WTC11 (cell line): ENCODE results near the gene ZMIZ1. TPM values are rescaled to one million over a fixed set of nuclear protein-coding genes. Genes with fewer than 3 reads are reported as not detected.

Experiments
- ATAC-seq: fragments of 200-7000 bp; cut with Tn5 transposase; 2 replicates; pipeline ENCODE4 v1.10.0; 2021; ENCODE audit warnings: mild to moderate bottlenecking, moderate library complexity
- CTCF ChIA-PET: fragments of 300-600 bp; sonication (Branson Sonifier 250); formaldehyde crosslinking; loops from one replicate; lab custom pipeline; 2021; ENCODE audit warnings: antibody characterized with exemption; lab: Charles Lee
- POLR2A ChIA-PET: fragments of 350-600 bp; sonication (Branson Sonifier 250); formaldehyde crosslinking; loops from one replicate; lab custom pipeline; 2021; ENCODE audit warnings: antibody characterized with exemption; lab: Charles Lee
- DNase-seq: peaks from one replicate; pipeline ENCODE4 v3.0.0; 2021; ENCODE audit warnings: low spot score
- H3K27ac Mint-ChIP-seq: 2 replicates; pipeline ENCODE4 v1.8.0; 2021; ENCODE audit warnings: mixed read lengths
- H3K27me3 Mint-ChIP-seq: 2 replicates; pipeline ENCODE4 v1.8.0; 2021; ENCODE audit warnings: low read depth, mild to moderate bottlenecking, moderate library complexity, mixed read lengths
- H3K36me3 Mint-ChIP-seq: 2 replicates; pipeline ENCODE4 v1.8.0; 2021; ENCODE audit warnings: mixed read lengths
- H3K4me1 Mint-ChIP-seq: 2 replicates; pipeline ENCODE4 v1.8.0; 2022; ENCODE audit warnings: mixed read lengths
- H3K4me3 Mint-ChIP-seq: 2 replicates; pipeline ENCODE4 v1.8.0; 2021; ENCODE audit warnings: mild to moderate bottlenecking, moderate library complexity, mixed read lengths
- H3K9me3 Mint-ChIP-seq: 2 replicates; pipeline ENCODE4 v1.8.0; 2021; ENCODE audit warnings: mixed read lengths
- AFF4 ChIP-seq: sonication (generic); formaldehyde crosslinking; IDR thresholded peaks from 2 replicates; pipeline ENCODE4 v1.8.1; 2023; ENCODE audit warnings: mild to moderate bottlenecking, missing genetic modification reagents, borderline replicate concordance
- AR ChIP-seq: fragments of 250-450 bp; sonication (Bioruptor Pico); IDR thresholded peaks from 2 replicates; pipeline ENCODE4 v1.9.0; 2021; ENCODE audit warnings: mild to moderate bottlenecking
- CDX4 ChIP-seq: fragments of 250-450 bp; sonication (Bioruptor Pico); IDR thresholded peaks from 2 replicates; pipeline ENCODE4 v1.9.0; 2021; ENCODE audit warnings: moderate library complexity, mild to moderate bottlenecking, inconsistent platforms, borderline replicate concordance
- CREM ChIP-seq: sonication (generic); formaldehyde crosslinking; IDR thresholded peaks from 2 replicates; pipeline ENCODE4 v1.8.1; 2022; ENCODE audit warnings: mild to moderate bottlenecking, missing genetic modification reagents, moderate library complexity
- ETV6 ChIP-seq: sonication (generic); formaldehyde crosslinking; IDR thresholded peaks from 2 replicates; pipeline ENCODE4 v1.8.1; 2022; ENCODE audit warnings: mild to moderate bottlenecking, missing genetic modification reagents
- GRHL2 ChIP-seq: fragments of 250-450 bp; sonication (Bioruptor Pico); IDR thresholded peaks from 2 replicates; pipeline ENCODE4 v1.8.0; 2022; ENCODE audit warnings: mild to moderate bottlenecking, moderate library complexity; ENCODE audit not compliant: insufficient replicate concordance, severe bottlenecking
- HMGA2 ChIP-seq: fragments of 250-450 bp; sonication (Bioruptor Pico); IDR thresholded peaks from 2 replicates; pipeline ENCODE4 v1.4.0; 2021; ENCODE audit warnings: mild to moderate bottlenecking, moderate library complexity
- KAT7 ChIP-seq: sonication (generic); formaldehyde crosslinking; IDR thresholded peaks from 2 replicates; pipeline ENCODE4 v1.8.1; 2023; ENCODE audit warnings: missing genetic modification reagents, mild to moderate bottlenecking, borderline replicate concordance
- NFATC4 ChIP-seq: fragments of 250-450 bp; sonication (Bioruptor Pico); IDR thresholded peaks from 2 replicates; pipeline ENCODE4 v1.9.0; 2021; ENCODE audit warnings: mild to moderate bottlenecking
- SOX15 ChIP-seq: fragments of 250-450 bp; sonication (Bioruptor Pico); IDR thresholded peaks from 2 replicates; pipeline ENCODE4 v1.9.0; 2021; ENCODE audit warnings: mild to moderate bottlenecking
- TEAD4 ChIP-seq: sonication (generic); formaldehyde crosslinking; IDR thresholded peaks from 2 replicates; pipeline ENCODE4 v1.8.0; 2022; ENCODE audit warnings: mild to moderate bottlenecking, missing genetic modification reagents
- TP53 ChIP-seq: sonication (generic); formaldehyde crosslinking; IDR thresholded peaks from 2 replicates; pipeline ENCODE4 v1.8.1; 2023; ENCODE audit warnings: mild to moderate bottlenecking, missing genetic modification reagents
- USF2 ChIP-seq: sonication (generic); formaldehyde crosslinking; IDR thresholded peaks from 2 replicates; pipeline ENCODE4 v1.8.1; 2023; ENCODE audit warnings: mild to moderate bottlenecking, missing genetic modification reagents, moderate library complexity
- ZNF396 ChIP-seq: fragments of 250-450 bp; sonication (Bioruptor Pico); IDR thresholded peaks from 2 replicates; pipeline ENCODE4 v1.8.0; 2021; ENCODE audit warnings: mild to moderate bottlenecking, moderate library complexity, borderline replicate concordance
- ZNF425 ChIP-seq: fragments of 250-450 bp; sonication (Bioruptor Pico); conservative IDR thresholded peaks from 2 replicates; pipeline ENCODE4 v1.9.0; 2021; ENCODE audit warnings: mild to moderate bottlenecking
- ZNF532 ChIP-seq: fragments of 250-450 bp; sonication (Bioruptor Pico); IDR thresholded peaks from 2 replicates; pipeline ENCODE4 v1.9.0; 2021; ENCODE audit warnings: mild to moderate bottlenecking, borderline replicate concordance
- ZSCAN18 ChIP-seq: fragments of 250-450 bp; sonication (Bioruptor Pico); IDR thresholded peaks from 2 replicates; pipeline ENCODE4 v2.1.2; 2022; ENCODE audit warnings: mild to moderate bottlenecking, moderate library complexity
- total RNA-seq: library from RNA; stranded (reverse); gene quantifications from 3 replicates; pipeline ENCODE4 v1.2.3, GENCODE V29; 2021
- TF ChIP-seq, protein P1 (sequence below): sonication (generic); formaldehyde crosslinking; conservative IDR thresholded peaks from 2 replicates; pipeline ENCODE4 v1.8.1; 2023; ENCODE audit warnings: mild to moderate bottlenecking, low read depth, missing genetic modification reagents, moderate library complexity

ZMIZ1 gene
- total RNA-seq, 1 experiment from 2014 or later: 44.4 TPM

DNA sequence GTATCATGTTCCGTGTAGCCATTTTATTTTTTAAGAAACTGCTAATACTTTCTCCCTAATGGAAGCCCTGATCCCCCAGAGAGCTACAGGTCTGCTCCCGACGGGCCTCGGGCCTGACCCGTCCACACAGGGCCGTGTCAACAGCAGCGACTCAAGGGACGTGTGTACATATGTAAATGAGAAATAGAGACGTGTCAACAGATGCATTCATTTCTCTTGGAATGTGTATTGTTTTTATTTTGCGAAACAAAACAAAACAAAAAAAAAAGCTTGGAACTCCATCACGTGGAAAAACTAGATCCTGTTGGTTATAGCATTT is 246.8 kb downstream of the ZMIZ1 start:
- H3K9me3 Mint-ChIP-seq: peaks cover 10% of the 10 kb centered on the region
- ChIA-PET CTCF (interaction anchor here (1.0 kb wide), 1 partner anchor 23 kb away, joined by 4 read pairs; no protein-coding TSS in a partner anchor), POLR2A (no interaction called here)
- H3K27me3 Mint-ChIP-seq: no peaks in the 10 kb centered on the region; the same call in 1 of the 2 replicates
- ATAC-seq (no peak), DNase-seq (no peak)
- no peak overlapping the region for H3K4me3 Mint-ChIP-seq
- H3K36me3 Mint-ChIP-seq: no peaks in the 10 kb centered on the region; the same call in 1 of the 2 replicates
- H3K27ac Mint-ChIP-seq: no peak overlapping the region
- peaks cover 25% of the 10 kb centered on the region for H3K4me1 Mint-ChIP-seq
- TF ChIP-seq ZNF425 (CRISPR knock-in tag) (no peak), USF2 (no peak), ZNF532 (no peak), TP53 (CRISPR knock-in tag) (no peak), ZSCAN18 (no peak), GRHL2 (CRISPR knock-in tag) (no peak), CREM (CRISPR knock-in tag) (no peak), AFF4 (no peak), AR (CRISPR knock-in tag) (no peak), ZNF396 (CRISPR knock-in tag) (no peak), ETV6 (CRISPR knock-in tag) (no peak), NFATC4 (CRISPR knock-in tag) (no peak), KAT7 (CRISPR knock-in tag) (no peak), HMGA2 (CRISPR knock-in tag) (no peak), TEAD4 (CRISPR knock-in tag) (no peak), SOX15 (CRISPR knock-in tag) (no peak), CDX4 (CRISPR knock-in tag) (no peak)
- TF ChIP-seq, protein P1, sequence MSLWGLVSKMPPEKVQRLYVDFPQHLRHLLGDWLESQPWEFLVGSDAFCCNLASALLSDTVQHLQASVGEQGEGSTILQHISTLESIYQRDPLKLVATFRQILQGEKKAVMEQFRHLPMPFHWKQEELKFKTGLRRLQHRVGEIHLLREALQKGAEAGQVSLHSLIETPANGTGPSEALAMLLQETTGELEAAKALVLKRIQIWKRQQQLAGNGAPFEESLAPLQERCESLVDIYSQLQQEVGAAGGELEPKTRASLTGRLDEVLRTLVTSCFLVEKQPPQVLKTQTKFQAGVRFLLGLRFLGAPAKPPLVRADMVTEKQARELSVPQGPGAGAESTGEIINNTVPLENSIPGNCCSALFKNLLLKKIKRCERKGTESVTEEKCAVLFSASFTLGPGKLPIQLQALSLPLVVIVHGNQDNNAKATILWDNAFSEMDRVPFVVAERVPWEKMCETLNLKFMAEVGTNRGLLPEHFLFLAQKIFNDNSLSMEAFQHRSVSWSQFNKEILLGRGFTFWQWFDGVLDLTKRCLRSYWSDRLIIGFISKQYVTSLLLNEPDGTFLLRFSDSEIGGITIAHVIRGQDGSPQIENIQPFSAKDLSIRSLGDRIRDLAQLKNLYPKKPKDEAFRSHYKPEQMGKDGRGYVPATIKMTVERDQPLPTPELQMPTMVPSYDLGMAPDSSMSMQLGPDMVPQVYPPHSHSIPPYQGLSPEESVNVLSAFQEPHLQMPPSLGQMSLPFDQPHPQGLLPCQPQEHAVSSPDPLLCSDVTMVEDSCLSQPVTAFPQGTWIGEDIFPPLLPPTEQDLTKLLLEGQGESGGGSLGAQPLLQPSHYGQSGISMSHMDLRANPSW (CRISPR knock-in tag): no peak
